Uterus (tissue), 4 donors: ENCODE results near the gene ISCA2. TPM values are rescaled to one million over a fixed set of nuclear protein-coding genes. Genes with fewer than 3 reads are reported as not detected.
A peak's percentile ranks its signal among the peaks of the same experiment; 100 is the strongest.

Experiments used
- DNase-seq, 2 donors: peaks; one replicate each; pipeline ENCODE4 v3.0.0-alpha.2; 2019 to 2020
- H3K27ac ChIP-seq, 2 donors: fragments of 200-600 bp; sonication (generic); 1 replicate in 1 of 2; 2 replicates in 1 of 2; pipeline ENCODE4 v1.5.1; 2016 to 2018
- H3K27me3 ChIP-seq, 2 donors: fragments of 200-600 bp; sonication (generic); one replicate each; pipeline ENCODE4 v1.5.1; 2018 to 2019; ENCODE audit warnings: control low read depth in 1 of 2
- H3K36me3 ChIP-seq, 2 donors: fragments of 200-600 bp; sonication (generic); one replicate each; pipeline ENCODE4 v1.5.1; 2019; ENCODE audit warnings: control low read depth in 1 of 2
- H3K4me1 ChIP-seq, 2 donors: fragments of 200-600 bp; sonication (generic); one replicate each; pipeline ENCODE4 v1.5.1; 2018 to 2019; ENCODE audit warnings: control low read depth in 1 of 2
- H3K4me3 ChIP-seq, 2 donors: fragments of 200-600 bp; sonication (generic); 1 replicate in 1 of 2; 2 replicates in 1 of 2; pipeline ENCODE4 v1.5.1; 2018 to 2019; ENCODE audit warnings: mild to moderate bottlenecking in 1 of 2
- H3K9me3 ChIP-seq, 2 donors: fragments of 200-600 bp; sonication (generic); one replicate each; pipeline ENCODE4 v1.5.1; 2019; ENCODE audit warnings: control low read depth in 1 of 2
- CTCF ChIP-seq, 4 experiments: fragments of 200-600 bp in 2 of 4; fragments of 450-650 bp in 2 of 4; sonication (generic) in 2 of 4; IDR thresholded peaks; one replicate each; pipeline ENCODE4 v1.5.1; 2016 to 2019; ENCODE audit warnings: antibody characterized with exemption in 4 of 4, mild to moderate bottlenecking in 2 of 4, moderate library complexity in 1 of 4
- POLR2A ChIP-seq, 2 donors: fragments of 450-650 bp; IDR thresholded peaks; one replicate each; pipeline ENCODE4 v1.6.1; 2016; ENCODE audit warnings: antibody characterized with exemption in 2 of 2, mild to moderate bottlenecking in 1 of 2, moderate library complexity in 1 of 2
- intact Hi-C: fragments of 100-400 bp; cut with DNase I; formaldehyde crosslinking; loops from one replicate; pipeline ENCODE4 v1.15.1; 2023; ENCODE audit warnings: low total_unique reads
- total RNA-seq, 4 donors: library from RNA; depleted of rRNA in 3 of 4; stranded (reverse); fragments of >200 nt in 3 of 4; gene quantifications; one replicate each; pipeline versions ENCODE4 v1.1.0 to v1.2.4, GENCODE V29; 2014 to 2023
- donor health status: DM: yes; HTN: yes; CAD: no.

ISCA2 gene
- total RNA-seq, 4 donors from 2014 or later = 1.0 to 22.2 (median 11.0) TPM

GRCh38 chr14:74459289-74459946 is 34.1 kb upstream of the ISCA2 start:
- Histone ChIP-seq H3K9me3 (no peaks in the 10 kb centered on the region), H3K4me1 (no peaks in the 10 kb centered on the region), H3K4me3 (no peak overlapping the region), H3K27ac (no peak overlapping the region), H3K27me3 (no peaks in the 10 kb centered on the region), H3K36me3 (no peaks in the 10 kb centered on the region)
- no peak for DNase-seq
- TF ChIP-seq POLR2A (IDR thresholded peaks at IDR 0.05) (no peak), CTCF (IDR thresholded peaks at IDR 0.05) (peak in 2 of 4 experiments; percentile 15 to 20)
- intact Hi-C loops = no loop called here

GRCh38 chr14:74459976-74460375 is 33.6 kb upstream of the ISCA2 start:
- H3K36me3 ChIP-seq = no peaks in the 10 kb centered on the region
- H3K27ac ChIP-seq = no peak overlapping the region
- intact Hi-C loops = no loop called here
- no peaks in the 10 kb centered on the region for H3K4me1 ChIP-seq
- no peaks in the 10 kb centered on the region for H3K9me3 ChIP-seq
- DNase-seq = no peak
- no peaks in the 10 kb centered on the region for H3K27me3 ChIP-seq
- TF ChIP-seq CTCF (IDR thresholded peaks at IDR 0.05) = no peak
- no peak for TF ChIP-seq POLR2A (IDR thresholded peaks at IDR 0.05)
- no peak overlapping the region for H3K4me3 ChIP-seq

- H3K4me1 ChIP-seq = no peaks in the 10 kb centered on the region
- TF ChIP-seq POLR2A (IDR thresholded peaks at IDR 0.05) (no peak), CTCF (IDR thresholded peaks at IDR 0.05) (no peak)
- H3K36me3 ChIP-seq = no peaks in the 10 kb centered on the region
- no peaks in the 10 kb centered on the region for H3K27me3 ChIP-seq
- no peak for DNase-seq
- H3K4me3 ChIP-seq = no peak overlapping the region
- H3K27ac ChIP-seq = no peak overlapping the region
- no peaks in the 10 kb centered on the region for H3K9me3 ChIP-seq
- intact Hi-C loops = no loop called here
Measured at GRCh38 chr14:74462993-74463392, 30.6 kb upstream of the ISCA2 start.

- intact Hi-C loops = no loop called here
- Histone ChIP-seq H3K4me3 (no peak overlapping the region), H3K27ac (no peak overlapping the region), H3K36me3 (no peaks in the 10 kb centered on the region), H3K27me3 (no peaks in the 10 kb centered on the region), H3K9me3 (no peaks in the 10 kb centered on the region), H3K4me1 (no peaks in the 10 kb centered on the region)
- no peak for DNase-seq
- TF ChIP-seq POLR2A (IDR thresholded peaks at IDR 0.05) = no peak
Measured at GRCh38 chr14:74463697-74464096, 29.9 kb upstream of the ISCA2 start.

GRCh38 chr14:74464785-74465184 is 28.8 kb upstream of the ISCA2 start:
- TF ChIP-seq POLR2A (IDR thresholded peaks at IDR 0.05) (no peak), CTCF (IDR thresholded peaks at IDR 0.05) (no peak)

GRCh38 chr14:74465335-74465734 is 28.2 kb upstream of the ISCA2 start:
- Histone ChIP-seq H3K9me3 (no peaks in the 10 kb centered on the region), H3K27ac (no peak overlapping the region), H3K36me3 (no peaks in the 10 kb centered on the region), H3K4me1 (no peaks in the 10 kb centered on the region), H3K4me3 (no peak overlapping the region), H3K27me3 (no peaks in the 10 kb centered on the region)
- DNase-seq = no peak
- intact Hi-C loops = no loop called here
- TF ChIP-seq POLR2A (IDR thresholded peaks at IDR 0.05) (no peak), CTCF (IDR thresholded peaks at IDR 0.05) (no peak)

More at GRCh38 chr14:74464785-74465184, 28.8 kb upstream of the ISCA2 start:
- Histone ChIP-seq H3K27ac (no peak overlapping the region), H3K4me1 (no peaks in the 10 kb centered on the region), H3K4me3 (no peak overlapping the region), H3K36me3 (no peaks in the 10 kb centered on the region), H3K9me3 (no peaks in the 10 kb centered on the region), H3K27me3 (no peaks in the 10 kb centered on the region)
- intact Hi-C loops = no loop called here
- DNase-seq = no peak
